Peyer's patch (tissue), 4 donors: ENCODE measurements around the gene ANKRD53.

Source experiments
- POLR2A ChIP-seq, 2 donors: fragments of 450-650 bp; IDR thresholded peaks; one replicate each; pipeline ENCODE4 v1.5.1; 2017; ENCODE audit warnings: antibody characterized with exemption in 2 of 2, mild to moderate bottlenecking in 2 of 2, moderate library complexity in 2 of 2
- TF ChIP-seq, protein P1 (sequence below), 6 experiments: fragments of 450-650 bp in 4 of 6; fragments of 200-600 bp in 2 of 6; sonication (generic) in 1 of 6; IDR thresholded peaks; one replicate each; pipeline ENCODE4 v1.5.1; 2017 to 2019; ENCODE audit warnings: antibody characterized with exemption in 6 of 6, mild to moderate bottlenecking in 3 of 6, moderate library complexity in 1 of 6

DNA sequence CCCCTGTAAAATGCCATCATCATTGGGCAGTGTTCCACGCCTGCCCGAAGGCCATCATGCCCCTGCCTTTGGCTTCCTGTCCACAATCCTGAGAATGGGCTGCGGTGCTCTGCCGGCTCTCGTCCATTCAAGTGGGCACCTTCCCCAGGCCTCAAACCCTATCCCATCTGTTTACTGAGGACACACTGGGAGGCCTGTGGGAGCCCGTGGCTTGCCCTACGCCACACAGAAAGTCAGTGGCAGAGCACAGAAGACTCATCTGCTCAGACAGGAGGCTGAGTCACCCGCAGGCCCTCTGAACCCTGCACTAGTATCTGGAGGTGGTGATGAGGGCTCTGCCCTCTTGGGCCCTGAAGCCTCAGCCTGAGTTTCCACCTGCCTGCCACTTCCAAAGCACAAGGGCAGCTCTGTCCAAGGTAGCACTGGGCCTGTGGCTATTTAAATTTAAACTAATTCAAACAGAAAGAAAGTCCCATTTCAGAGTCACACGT lies 19.1 kb upstream of the ANKRD53 start:
- no peak for TF ChIP-seq POLR2A (IDR thresholded peaks at IDR 0.05)
- TF ChIP-seq, protein P1, sequence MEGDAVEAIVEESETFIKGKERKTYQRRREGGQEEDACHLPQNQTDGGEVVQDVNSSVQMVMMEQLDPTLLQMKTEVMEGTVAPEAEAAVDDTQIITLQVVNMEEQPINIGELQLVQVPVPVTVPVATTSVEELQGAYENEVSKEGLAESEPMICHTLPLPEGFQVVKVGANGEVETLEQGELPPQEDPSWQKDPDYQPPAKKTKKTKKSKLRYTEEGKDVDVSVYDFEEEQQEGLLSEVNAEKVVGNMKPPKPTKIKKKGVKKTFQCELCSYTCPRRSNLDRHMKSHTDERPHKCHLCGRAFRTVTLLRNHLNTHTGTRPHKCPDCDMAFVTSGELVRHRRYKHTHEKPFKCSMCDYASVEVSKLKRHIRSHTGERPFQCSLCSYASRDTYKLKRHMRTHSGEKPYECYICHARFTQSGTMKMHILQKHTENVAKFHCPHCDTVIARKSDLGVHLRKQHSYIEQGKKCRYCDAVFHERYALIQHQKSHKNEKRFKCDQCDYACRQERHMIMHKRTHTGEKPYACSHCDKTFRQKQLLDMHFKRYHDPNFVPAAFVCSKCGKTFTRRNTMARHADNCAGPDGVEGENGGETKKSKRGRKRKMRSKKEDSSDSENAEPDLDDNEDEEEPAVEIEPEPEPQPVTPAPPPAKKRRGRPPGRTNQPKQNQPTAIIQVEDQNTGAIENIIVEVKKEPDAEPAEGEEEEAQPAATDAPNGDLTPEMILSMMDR (IDR thresholded peaks at IDR 0.05), result no peak
